Neural cell (in vitro differentiated cells): ENCODE results near the gene TRABD2A.

Experiments used
- EP300 ChIP-seq: fragments of 450-650 bp; conservative IDR thresholded peaks from 2 replicates; pipeline ENCODE4 v1.6.1; 2014; ENCODE audit warnings: antibody characterized with exemption, mild to moderate bottlenecking, moderate library complexity; ENCODE audit not compliant: poor library complexity, severe bottlenecking
- POLR2AphosphoS5 ChIP-seq: IDR thresholded peaks from 2 replicates; pipeline ENCODE4 v1.6.1; 2012
- RAD21 ChIP-seq: fragments of 450-650 bp; conservative IDR thresholded peaks from 2 replicates; pipeline ENCODE4 v1.6.1; 2014; ENCODE audit warnings: antibody characterized with exemption, mild to moderate bottlenecking, moderate library complexity
- TAF1 ChIP-seq: IDR thresholded peaks from 2 replicates; pipeline ENCODE4 v1.6.1; 2012; ENCODE audit warnings: low read depth
- TF ChIP-seq, protein P1 (sequence below): fragments of 450-650 bp; IDR thresholded peaks from 2 replicates; pipeline ENCODE4 v1.5.1; 2014; ENCODE audit warnings: antibody characterized with exemption, mild to moderate bottlenecking, moderate library complexity; ENCODE audit not compliant: poor library complexity, severe bottlenecking

DNA sequence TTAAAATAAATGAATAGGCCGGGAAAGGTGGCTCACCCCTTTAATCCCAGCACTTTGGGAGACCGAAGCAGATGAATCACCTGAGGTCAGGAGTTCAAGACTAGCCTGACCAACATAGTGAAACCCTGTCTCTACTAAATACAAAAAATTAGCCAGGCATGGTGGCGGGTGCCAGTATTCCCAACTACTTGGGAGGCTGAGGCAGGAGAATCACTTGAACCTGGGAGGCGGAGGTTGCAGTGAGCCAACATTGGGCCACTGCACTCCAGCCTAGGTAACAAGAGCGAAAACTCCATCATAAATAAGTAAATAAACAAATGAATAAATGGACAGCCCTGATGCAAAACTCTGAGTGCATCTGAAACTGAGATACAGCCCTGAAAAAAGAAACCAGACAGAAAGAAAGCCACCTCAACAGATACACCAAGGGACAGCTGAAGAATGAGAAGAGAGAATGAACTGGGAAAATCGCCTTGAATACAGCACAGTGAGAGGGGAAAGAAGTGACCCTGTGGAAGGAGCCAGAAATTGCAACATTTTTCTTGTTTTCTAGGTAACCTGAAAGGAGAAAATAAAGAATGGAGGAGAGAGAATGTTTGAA lies 64.4 kb downstream of the TRABD2A start:
- TF ChIP-seq POLR2AphosphoS5 (no peak), EP300 (no peak), TAF1 (no peak), RAD21 (no peak)
- TF ChIP-seq, protein P1, sequence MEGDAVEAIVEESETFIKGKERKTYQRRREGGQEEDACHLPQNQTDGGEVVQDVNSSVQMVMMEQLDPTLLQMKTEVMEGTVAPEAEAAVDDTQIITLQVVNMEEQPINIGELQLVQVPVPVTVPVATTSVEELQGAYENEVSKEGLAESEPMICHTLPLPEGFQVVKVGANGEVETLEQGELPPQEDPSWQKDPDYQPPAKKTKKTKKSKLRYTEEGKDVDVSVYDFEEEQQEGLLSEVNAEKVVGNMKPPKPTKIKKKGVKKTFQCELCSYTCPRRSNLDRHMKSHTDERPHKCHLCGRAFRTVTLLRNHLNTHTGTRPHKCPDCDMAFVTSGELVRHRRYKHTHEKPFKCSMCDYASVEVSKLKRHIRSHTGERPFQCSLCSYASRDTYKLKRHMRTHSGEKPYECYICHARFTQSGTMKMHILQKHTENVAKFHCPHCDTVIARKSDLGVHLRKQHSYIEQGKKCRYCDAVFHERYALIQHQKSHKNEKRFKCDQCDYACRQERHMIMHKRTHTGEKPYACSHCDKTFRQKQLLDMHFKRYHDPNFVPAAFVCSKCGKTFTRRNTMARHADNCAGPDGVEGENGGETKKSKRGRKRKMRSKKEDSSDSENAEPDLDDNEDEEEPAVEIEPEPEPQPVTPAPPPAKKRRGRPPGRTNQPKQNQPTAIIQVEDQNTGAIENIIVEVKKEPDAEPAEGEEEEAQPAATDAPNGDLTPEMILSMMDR: no peak
